HG03571 (cell line): Measurements from ENCODE around the gene CTSH.
"Not testable (repeated sequence)": the region's sequence is repeated elsewhere in the genome, so short reads cannot be mapped to it uniquely, and the experiment has no call there.

Source experiments
- ATAC-seq: cut with Tn5 transposase; IDR thresholded peaks from one replicate; pipeline ENCODE4 v1.9.1; 2021; ENCODE audit not compliant: unreplicated experiment

Gene CTSH

DNA sequence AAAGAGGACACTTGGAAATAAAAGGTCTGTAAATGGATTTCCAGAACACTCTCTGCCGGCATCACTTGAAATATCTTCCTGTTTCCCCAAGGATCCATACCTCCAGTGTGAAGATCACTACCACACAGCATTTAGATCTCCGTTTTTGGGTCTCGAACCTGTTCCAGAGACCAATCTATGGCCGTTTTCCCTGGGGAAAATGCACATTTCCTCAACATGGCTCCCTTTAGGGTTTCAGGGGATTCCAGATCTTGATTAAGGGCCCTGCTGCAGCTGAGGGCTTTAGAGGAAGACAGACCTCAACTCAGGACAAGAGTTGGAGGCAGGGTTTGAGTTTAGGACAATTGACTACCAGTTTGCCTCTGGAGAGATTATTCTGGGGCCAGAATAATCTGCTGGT lies 2.1 kb downstream of the CTSH start:
- ATAC-seq: no peak

DNA sequence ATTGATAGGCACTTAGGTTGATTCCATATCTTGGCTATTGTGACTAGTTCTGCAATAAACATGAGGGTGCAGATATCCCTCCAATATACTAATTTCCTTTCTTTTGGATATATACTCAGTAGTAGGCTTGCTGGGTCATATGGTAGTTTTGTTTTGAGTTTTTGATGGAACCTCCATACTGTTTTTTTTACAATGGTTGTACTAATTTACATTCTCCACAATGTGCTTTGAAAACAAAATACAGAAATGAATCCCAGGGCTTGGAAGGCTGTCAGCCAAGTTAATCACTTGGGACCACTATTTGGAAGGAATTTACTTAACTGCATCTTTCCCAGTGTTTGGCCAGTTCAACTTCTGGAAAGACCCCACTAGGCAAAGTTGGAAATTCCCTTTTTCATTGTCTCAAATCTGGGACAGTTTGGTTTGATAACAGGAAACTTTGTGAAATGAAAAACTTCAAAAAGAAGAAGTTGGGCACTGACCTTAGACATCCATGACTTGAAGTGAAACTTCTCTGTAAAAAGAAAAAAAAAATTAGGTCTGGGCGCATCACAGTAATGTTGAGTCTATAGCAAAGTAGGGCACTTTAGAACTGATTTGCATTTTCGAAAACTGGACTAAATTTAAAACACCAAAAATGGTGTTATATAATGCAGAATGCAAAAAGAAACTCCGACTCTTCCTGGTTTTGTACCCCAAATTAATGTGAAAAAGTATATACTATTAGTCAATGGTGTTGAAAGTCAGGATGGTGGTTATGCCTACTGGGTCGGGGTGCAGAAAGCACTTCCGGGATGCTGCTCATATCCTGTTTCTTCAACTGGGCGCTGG lies 6.0 kb downstream of the CTSH start:
- peak; percentile 69 for ATAC-seq

DNA sequence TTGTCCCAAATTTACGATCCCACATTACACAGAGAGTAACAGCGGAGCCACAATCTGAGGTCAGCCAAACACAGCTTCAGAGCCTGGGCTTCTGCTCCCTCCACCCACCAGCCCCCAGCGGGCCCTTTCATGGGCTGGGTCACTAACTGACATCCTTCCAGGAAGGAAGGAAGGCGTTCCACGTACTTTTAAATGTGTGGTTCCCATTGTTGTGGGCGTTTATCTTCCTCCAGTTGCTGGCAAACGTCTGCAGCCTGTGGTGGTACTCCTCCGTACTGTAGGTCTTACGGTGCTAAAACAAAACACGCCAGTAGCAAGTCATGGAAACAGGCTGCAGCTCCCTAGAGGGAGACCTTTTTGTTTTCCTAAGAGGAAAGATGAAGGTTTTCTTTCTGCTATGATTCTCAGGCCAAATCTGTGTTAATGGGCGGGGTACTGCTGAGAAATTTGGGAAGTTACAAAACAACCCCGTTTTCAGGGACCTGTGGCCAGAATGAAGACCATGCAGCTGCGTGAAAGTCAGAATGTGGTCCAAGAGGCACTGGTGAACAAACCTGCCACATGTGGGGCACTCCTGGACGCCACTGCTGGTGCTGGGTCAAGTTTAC lies 7.6 kb downstream of the CTSH start:
- ATAC-seq: no peak

DNA sequence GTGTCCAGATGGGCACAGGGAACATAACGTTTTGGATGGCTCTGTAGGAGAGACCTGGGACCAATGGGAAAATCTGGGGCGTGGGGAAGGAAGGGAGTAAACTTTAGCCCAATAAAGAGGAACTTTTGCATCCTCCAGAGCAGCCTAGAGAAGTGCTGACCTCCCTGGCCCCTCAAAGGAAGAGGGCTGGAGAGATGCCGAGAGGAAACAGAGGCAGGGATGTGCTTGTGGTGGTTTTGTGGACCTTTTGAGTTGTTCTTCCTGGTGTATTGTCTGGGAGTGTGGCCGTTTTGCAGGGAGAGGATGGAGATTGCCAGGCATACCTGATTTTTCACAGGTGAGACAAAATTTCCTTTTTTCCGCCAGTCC lies 10.2 kb downstream of the CTSH start:
- no peak for ATAC-seq

DNA sequence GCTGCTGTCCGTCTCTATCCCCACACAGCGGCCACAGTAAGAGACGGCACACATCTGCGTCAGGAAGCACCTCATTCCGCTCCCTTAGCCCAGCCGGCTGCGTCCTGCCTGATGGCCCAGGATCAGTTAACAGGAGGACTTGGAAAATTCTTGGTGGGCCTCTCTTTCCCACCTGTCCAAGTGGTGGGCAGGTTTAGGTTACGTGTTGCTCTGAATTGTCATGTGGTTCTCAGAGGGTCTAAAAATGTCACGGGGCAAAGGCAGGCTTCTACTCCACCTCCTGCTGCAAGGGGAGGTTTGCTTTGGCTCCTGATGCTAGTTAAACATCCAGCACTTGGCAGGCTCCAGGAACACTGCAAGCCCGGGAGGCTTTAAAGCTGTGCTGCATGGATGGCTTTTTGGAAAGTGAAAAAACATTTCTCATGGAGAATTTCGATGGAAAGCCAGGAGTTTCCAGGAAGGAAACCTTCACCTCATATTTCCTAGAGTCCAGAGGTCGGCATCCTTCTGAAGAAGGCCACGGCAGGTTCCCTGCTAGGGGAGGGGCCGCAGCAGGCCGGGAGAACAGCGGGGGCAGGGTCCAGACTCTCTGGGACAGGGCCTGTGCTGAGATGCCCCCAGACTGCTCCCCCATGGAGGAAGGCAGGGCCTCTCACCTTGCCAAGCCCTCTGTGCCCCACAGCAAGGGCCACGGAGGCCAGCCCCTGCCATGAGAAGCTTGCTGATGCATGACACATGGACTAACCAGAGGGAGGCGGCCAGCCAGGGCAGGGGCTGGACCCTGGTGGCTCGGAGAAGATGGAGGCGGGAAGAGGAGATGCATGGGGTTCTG lies 10.8 kb downstream of the CTSH start:
- no peak for ATAC-seq

DNA sequence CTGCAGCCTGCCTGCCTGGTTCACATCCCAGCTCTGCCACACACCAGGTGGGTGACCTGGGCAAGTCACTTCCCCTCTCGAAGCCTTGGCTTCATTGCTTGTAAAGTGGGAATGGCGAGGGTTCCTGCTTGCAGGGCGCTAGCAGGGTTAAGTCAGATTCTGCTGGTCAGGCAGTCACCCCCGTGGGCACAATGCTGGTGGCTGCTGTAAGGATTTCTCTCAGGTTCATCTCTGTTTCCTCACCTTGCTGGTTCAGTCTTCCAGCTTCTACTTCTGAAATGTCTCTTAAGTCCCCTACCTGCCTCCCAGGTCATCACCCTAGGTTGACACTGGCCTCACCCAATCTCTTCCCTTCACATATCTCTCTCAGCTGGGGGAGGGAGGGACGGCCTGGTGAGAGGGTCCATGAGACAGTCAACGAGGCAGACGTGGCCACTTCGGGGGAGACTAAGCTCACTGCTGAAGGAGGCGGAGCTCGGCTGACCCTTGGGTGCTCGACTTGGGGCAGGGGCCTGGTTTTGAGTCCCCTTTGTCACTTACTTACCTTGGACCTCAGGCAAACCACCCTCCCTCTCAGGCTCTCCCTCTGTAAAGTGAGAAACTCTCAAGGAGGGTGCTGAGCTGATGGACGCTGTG lies 11.5 kb downstream of the CTSH start:
- no peak for ATAC-seq

DNA sequence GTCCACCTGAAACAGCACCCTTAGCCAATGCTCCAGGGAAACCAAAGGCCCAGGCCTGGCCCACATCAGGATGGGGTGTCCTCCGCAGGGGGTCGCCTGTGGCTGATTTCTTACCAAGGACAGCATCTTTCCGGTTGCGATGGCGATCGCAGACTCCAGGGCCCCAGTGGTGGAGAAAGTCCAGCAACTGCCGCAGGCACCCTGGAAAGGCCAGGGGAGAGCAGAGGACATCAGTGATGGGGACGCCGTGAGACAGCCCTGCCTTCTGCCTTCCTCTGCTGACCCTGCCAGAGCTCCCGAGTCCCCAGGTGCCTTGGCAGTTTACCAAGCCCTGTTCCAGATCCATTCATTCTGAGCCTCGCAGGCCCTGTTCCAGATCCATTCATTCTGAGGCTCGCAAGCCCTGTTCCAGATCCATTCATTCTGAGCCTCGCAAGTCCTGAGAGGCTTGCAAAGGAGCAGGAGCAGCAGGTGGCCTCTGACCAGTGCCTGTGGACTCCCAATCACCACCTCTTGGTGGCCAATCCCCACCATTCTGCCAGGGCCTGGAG lies 12.5 kb downstream of the CTSH start:
- no peak for ATAC-seq

DNA sequence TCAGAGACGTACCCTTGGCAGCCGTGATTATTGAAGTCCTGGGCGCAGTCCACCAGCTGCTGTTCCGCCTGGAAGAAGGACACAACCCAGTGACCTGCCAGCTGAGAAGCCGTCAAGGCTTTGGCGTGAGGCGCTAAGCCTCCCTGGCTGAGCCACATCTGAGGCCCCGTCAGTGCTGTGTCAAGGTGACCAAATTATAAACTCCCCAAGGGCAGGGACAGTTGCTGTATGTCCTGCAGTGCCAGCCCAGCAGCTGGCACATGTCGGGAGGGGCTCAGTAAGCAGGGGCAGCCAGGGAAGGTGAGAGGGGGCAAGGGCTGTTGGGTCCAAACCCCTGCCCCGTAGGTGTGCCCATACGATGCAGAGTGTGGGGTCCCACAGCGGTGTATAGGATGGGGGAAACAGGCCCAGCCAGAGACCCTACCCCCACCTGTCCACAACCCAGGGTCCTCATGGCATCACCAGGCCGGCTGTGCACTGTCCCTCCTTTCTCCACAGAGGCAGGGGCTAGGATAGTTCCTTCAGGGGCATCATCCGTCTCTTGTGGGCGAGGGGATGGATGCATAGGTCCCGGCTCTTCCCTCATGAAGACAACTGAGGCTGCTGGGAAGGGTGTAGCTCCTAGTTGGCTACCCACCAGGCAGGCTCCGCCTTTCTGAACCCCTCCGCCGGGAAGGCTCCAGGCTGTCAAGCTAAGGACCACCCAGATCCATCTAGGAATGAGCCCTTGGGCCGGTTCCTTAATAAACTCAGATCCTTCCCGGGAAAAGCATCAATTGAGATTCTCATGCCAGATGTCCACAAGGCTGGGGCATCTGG lies 13.2 kb downstream of the CTSH start:
- ATAC-seq: no peak

DNA sequence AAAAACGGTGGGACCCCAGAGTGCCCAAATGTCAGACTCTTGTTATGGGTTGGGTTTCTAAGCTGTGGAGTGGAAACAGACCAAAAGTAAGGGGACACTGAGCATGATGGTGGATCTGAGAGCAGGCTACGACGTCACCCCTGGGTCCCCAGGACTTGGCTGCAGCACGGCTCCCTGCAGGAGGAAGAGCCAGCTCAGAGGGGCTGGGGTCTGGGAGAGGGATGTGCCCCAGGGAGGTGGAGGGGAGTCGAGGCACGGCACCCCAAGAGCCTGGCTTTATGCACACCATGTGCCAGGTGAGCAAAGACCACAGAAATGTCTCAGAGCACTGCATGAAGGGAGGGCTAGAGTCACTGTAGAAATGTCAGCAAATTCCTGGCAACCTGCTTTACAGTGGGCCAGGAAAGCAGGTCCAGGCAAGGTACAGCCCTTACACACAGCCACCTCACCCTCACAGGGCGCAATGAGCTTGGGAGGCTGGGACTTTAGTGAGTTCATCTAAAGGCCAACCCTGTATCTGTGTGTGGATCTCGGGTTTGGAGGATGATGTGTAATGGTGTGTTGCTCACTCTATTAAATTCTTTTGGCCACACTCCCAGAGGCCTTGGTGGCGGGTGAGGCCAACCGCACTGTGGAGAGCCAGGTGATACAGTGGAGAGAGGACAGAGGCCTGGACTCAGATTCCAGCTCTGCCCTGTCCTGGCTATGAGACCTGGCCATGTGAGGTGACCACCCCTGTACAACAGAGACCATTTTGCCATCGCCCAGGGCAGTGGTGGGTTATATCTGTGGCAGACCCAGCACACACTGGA lies 14.1 kb downstream of the CTSH start:
- ATAC-seq: no peak

DNA sequence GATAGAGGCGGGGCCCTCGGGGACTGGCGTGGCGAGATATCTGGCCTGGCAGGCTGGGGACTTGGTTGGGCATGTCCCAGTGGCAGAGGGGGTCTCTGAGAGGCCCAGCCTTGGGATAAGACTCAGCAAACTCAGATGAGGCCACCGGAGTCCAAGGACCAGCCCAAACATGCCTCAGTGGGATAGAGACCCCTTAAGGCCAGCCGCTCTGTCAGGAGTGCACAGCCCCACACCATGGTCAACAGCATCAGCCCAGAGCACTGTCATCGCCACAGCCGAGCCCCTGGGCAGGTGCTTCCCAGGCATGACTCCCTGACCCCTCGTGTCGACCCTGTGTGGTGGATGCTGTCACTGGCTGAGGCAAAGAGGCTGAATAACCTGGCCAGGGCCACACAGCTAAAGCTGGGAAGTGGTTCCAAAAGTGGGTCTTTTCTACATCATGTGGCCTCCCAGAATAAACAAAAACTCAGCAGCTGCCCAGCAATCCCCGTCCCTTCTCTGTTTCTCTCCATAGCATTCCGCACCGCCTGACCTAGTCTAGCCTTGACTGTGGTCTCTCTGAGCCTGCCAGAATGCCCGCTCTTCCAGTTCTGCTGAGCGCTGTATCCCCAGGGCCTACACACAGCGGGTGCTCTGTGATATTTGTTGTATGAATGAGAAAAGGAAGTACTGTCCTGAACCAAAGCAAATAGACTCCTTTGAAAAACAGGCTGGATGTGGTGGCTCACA lies 15.1 kb downstream of the CTSH start:
- ATAC-seq: no peak

DNA sequence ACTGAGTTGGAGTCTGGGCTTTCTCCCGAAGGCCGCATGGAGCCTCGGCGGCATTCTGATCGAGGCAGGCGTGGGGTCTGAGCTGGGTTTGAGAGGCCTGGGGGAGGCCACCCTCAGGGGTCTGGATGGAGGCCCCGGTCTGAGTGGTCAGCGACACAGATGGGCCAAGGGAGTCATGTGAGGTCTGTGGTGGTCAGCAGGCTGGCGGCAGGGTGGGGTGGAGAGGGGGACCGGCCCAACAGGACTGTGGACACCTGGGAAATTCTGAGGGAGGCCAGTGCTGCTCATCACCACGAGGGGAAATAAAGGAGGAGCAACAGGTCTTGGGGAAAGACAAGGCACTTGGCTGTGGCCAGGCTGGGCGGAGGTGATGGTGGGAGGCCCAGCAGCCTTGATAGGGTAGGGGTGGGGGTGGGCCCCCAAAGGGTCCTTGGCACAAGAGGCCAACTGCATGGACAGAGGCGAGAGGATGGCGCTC lies 16.2 kb downstream of the CTSH start:
- no peak for ATAC-seq

DNA sequence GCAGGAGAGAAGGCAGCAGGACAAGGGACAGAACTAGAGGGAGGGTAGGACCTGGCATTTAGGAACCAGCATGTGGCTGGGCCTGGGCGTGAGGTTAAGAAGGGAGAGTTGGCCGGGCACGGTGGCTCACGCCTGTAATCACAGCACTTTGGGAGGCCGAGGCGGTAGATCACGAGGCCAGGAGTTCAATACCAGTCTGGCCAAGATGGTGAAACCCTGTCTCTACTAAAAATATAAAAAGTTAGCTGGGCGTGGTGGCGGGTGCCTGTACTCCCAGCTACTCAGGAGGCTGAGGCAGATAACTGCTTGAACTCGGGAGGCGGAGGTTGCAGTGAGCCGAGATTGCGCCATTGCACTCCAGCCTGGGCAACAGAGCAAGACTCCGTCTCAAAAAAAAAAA lies 16.7 kb downstream of the CTSH start:
- not testable (repeated sequence) for ATAC-seq

DNA sequence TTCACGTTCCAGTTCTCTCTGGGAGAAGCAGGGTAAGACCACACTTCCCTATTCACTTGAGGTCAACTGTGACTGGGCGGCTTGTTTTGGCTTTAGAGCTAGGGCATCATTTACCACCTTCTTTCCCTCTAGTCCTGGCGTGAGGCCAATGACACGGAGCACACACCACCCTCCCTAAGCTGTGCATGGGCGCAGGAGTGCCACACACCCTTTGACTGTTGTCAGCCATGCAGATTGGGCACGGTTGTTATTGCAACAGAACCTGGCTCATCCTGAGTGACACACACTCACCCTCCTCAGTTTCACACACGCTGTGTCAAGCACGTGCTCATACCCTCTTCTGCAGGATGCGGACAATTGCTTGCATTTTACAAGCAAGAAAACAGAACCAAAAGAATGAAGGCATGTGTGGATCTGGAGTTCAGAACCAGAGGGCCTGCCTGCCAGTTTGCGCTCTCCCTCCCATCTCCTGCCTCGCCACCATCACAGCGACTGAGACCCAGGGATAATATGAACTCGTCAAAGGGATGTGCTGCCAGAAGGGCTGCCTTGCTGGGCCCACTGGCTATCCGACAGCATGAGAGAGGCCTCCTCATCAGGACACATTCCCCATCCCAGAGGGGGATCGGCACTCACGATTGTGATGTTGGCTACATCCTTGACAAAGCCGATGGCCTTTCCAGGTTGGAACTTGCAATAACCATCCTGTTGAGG lies 17.6 kb downstream of the CTSH start:
- ATAC-seq: no peak

DNA sequence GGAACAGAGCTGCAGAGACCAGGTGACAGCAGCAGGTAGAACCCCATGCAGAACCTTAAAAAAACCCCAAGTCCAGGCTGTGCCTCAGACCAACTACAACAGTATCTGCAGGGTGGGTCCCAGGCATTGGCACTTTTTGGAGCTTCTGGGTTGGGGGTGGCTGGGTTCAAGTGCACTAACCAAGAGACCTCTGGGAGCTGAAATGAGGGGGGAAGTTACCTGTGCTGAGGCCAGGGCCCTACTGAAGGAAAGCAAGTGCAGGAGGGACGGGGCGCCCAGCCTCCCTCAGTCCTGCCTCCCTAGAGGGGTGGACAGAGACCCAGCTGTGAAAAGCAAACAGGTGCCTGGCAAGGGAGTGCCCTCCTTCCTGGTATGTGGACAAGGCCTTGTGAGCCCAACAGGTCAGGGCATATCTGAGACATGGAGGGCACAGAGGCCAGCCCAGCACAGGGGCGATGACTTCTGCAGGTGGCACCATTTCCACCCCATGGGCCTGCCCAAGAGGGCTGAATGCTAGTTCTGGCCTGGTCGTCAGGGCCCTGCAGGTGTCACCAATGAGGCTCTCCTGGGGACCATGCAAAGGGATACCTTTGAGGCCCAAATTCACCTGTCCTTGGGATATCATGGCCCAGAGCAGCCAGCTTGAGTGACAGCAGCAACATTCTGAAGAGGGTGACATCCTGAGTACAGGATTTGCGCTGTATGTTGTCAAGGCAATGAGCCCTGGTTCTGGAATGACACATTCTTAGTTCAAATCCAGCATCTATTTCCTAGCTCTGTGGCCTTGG lies 18.7 kb downstream of the CTSH start:
- no peak for ATAC-seq

DNA sequence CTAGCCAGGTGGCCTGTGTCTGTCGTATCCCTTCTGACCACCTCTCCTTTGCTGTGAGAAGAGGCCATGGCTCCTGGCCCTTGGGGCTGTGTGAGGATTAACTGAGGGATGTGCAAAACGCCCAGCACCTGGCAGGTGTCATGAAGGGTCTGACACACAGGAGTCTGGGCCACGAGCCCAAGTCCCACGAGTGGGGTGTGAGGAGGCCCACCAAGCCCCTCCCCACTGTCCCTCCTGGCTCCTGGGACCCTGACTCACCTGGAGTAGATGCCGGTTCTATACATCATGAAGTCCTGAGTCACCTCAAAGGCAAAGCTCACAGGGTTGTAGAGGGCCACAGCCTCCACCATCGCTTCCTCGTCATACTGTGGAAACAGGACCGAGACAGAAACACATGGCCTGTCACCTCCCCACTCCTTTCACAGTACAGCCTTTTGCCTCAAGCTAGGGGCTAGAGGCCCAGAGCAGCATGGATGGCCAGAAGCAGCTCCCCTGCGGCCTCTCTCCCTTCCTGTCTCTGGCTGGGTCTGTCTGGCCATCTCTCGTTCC lies 19.7 kb downstream of the CTSH start:
- ATAC-seq: no peak

DNA sequence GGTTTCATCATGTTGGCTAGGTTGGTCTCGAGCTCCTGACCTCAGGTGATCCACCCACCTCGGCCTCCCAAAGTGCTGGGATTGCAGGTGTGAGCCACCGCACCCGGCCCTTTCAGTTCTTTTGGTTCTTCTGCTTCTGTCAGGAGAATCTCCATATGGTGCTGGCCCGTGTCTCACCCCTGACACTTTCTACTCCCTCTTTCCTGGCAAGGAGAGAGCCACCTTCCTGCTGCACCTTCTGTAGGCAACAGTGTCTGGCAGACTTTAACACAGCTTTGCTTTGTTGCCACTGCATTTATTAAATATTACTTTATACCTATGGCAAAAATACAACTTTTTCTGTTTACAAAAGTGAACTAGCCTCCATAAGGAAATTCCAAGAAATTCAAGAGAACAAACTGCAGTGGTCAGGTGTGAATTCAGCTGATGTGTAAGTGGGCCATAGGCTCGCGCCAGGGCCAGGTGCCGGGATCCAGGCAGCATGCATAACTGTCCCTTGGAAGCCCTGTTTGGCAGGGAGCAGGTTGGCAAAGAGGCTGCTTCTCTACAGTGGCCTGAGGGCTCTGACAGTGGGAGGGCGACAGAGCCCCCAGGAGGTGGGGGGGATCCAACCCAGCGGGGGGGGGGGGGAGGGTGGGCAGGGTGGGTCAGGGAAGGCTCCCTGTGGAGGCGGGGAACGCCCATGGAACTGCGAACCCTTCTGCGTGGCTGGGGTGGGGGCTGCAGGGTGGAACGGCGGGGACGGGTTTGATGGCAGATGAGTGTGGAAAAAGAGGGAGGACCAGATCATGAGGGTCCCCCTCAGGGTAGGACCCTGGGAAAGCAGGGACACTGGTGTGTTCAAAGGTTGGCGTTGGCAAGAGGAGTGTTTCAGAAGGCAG lies 21.1 kb downstream of the CTSH start:
- no peak for ATAC-seq
